GM19035 (cell line): Measurements from ENCODE around the gene ATP5PB.

ENCODE experiments used
- ATAC-seq: cut with Tn5 transposase; IDR thresholded peaks from one replicate; pipeline ENCODE4 v1.9.1; 2021; ENCODE audit not compliant: unreplicated experiment

The ATP5PB gene

GRCh38 chr1:111446967-111447892 lies 2.0 kb upstream of the ATP5PB start:
- no peak for ATAC-seq

- ATAC-seq, result peak; percentile 29
Observed at GRCh38 chr1:111448482-111448917, 764 bp upstream of the ATP5PB start.

- ATAC-seq, result no peak
Observed at GRCh38 chr1:111449703-111450017, 396 bp downstream of the ATP5PB start.

GRCh38 chr1:111450185-111450584 lies 921 bp downstream of the ATP5PB start:
- no peak for ATAC-seq

GRCh38 chr1:111452581-111452980 lies 3.3 kb downstream of the ATP5PB start:
- no peak for ATAC-seq

GRCh38 chr1:111453706-111454105 lies 4.4 kb downstream of the ATP5PB start:
- no peak for ATAC-seq

GRCh38 chr1:111454859-111455641 lies 5.8 kb downstream of the ATP5PB start:
- ATAC-seq, result no peak

GRCh38 chr1:111455642-111456031 lies 6.4 kb downstream of the ATP5PB start:
- ATAC-seq, result no peak

GRCh38 chr1:111461765-111462164 lies 12.5 kb downstream of the ATP5PB start:
- ATAC-seq, result no peak

GRCh38 chr1:111462370-111463028 lies 13.2 kb downstream of the ATP5PB start:
- no peak for ATAC-seq

GRCh38 chr1:111463029-111463683 lies 13.9 kb downstream of the ATP5PB start:
- no peak for ATAC-seq

GRCh38 chr1:111465754-111466153 lies 16.5 kb downstream of the ATP5PB start:
- no peak for ATAC-seq

- no peak for ATAC-seq
Observed at GRCh38 chr1:111466480-111466879, 17.2 kb downstream of the ATP5PB start.

- no peak for ATAC-seq
Observed at GRCh38 chr1:111467865-111468716, 18.8 kb downstream of the ATP5PB start.

GRCh38 chr1:111468717-111469100 lies 19.4 kb downstream of the ATP5PB start:
- no peak for ATAC-seq

GRCh38 chr1:111469539-111469938 lies 20.3 kb downstream of the ATP5PB start:
- no peak for ATAC-seq

GRCh38 chr1:111470596-111470995 lies 21.3 kb downstream of the ATP5PB start:
- no peak for ATAC-seq

- no peak for ATAC-seq
Observed at GRCh38 chr1:111471012-111471411, 21.7 kb downstream of the ATP5PB start.

- no peak for ATAC-seq
Observed at GRCh38 chr1:111471538-111471937, 22.3 kb downstream of the ATP5PB start.

- ATAC-seq, result no peak
Observed at GRCh38 chr1:111474106-111474505, 24.8 kb downstream of the ATP5PB start.
